ENCODE measurements around the gene ATF4. TPM values are rescaled to one million over a fixed set of nuclear protein-coding genes. Genes with fewer than 3 reads are reported as not detected.
"Not testable (repeated sequence)": the region's sequence is repeated elsewhere in the genome, so short reads cannot be mapped to it uniquely, and the experiment has no call there.

ATF4 gene
- total RNA-seq, 2 donors from 2014 or later, result 262 to 356 TPM

GRCh38 chr22:39519681-39520225, 609 bp upstream of the ATF4 start:
- intact Hi-C loops (cut with DNase I), result no loop called here

DNA sequence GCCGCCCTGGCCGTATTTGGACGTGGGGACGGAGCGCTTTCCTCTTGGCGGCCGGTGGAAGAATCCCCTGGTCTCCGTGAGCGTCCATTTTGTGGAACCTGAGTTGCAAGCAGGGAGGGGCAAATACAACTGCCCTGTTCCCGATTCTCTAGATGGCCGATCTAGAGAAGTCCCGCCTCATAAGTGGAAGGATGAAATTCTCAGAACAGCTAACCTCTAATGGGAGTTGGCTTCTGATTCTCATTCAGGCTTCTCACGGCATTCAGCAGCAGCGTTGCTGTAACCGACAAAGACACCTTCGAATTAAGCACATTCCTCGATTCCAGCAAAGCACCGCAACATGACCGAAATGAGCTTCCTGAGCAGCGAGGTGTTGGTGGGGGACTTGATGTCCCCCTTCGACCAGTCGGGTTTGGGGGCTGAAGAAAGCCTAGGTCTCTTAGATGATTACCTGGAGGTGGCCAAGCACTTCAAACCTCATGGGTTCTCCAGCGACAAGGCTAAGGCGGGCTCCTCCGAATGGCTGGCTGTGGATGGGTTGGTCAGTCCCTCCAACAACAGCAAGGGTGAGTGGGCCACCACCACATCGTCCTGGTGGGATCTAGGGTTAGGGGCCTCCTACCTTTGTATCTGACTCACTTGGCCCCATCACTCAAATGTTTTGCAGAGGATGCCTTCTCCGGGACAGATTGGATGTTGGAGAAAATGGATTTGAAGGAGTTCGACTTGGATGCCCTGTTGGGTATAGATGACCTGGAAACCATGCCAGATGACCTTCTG, 934 bp downstream of the ATF4 start:
- ATAC-seq; DNase-seq; H3K27me3 ChIP-seq; H3K9me3 ChIP-seq; intact Hi-C loops (cut with DNase I): not testable (repeated sequence)
- Histone ChIP-seq H3K27ac (peak overlapping the region; percentile 97 to 98 (median 98)), H3K4me3 (peak overlapping the region; percentile 99), H3K36me3 (replicated peaks in 1 of 2; ENCODE audit: insufficient read depth in 1 of 2, low read depth in 2 of 2) (peaks cover 6 to 13% of the 10 kb centered on the region in 2 donors), H3K4me1 (peaks cover 47% of the 10 kb centered on the region)
- 1 to 4% methylated on average over 6 to 28 of the region's 28 CpGs for WGBS, 2 donors

More at GRCh38 chr22:39519681-39520225, 609 bp upstream of the ATF4 start:
- WGBS, 2 donors, result 0% methylated on average over 1 to 47 of the region's 47 CpGs
- peaks cover 41% of the 10 kb centered on the region for H3K4me1 ChIP-seq
- H3K36me3 ChIP-seq (replicated peaks in 1 of 2; ENCODE audit: insufficient read depth in 1 of 2, low read depth in 2 of 2), result peaks cover 6 to 14% of the 10 kb centered on the region in 2 donors
- H3K4me3 ChIP-seq, result peak overlapping the region; percentile 92 to 99
- ATAC-seq (peak; percentile 90), DNase-seq (peak; percentile 67 to 99 (median 99))
- peak overlapping the region; percentile 97 to 98 (median 98) for H3K27ac ChIP-seq
- TF ChIP-seq POLR2A (IDR thresholded peaks at IDR 0.05), result peak in 1 of 3 donors; percentile 50
- TF ChIP-seq CTCF (IDR thresholded peaks at IDR 0.05), result peak in 5 of 7 experiments; percentile 13 to 42 (median 36)
- no peaks in the 10 kb centered on the region for H3K27me3 ChIP-seq
- H3K9me3 ChIP-seq, result no peaks in the 10 kb centered on the region

DNA sequence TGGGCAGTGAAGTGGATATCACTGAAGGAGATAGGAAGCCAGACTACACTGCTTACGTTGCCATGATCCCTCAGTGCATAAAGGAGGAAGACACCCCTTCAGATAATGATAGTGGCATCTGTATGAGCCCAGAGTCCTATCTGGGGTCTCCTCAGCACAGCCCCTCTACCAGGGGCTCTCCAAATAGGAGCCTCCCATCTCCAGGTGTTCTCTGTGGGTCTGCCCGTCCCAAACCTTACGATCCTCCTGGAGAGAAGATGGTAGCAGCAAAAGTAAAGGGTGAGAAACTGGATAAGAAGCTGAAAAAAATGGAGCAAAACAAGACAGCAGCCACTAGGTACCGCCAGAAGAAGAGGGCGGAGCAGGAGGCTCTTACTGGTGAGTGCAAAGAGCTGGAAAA, 1.7 kb downstream of the ATF4 start:
- intact Hi-C loops (cut with DNase I); ATAC-seq; DNase-seq; H3K27me3 ChIP-seq; H3K9me3 ChIP-seq: not testable (repeated sequence)
- peak overlapping the region in 3 of 4 donors; percentile 97 to 98 (median 98) for H3K27ac ChIP-seq
- H3K36me3 ChIP-seq (replicated peaks in 1 of 2; ENCODE audit: insufficient read depth in 1 of 2, low read depth in 2 of 2), result peaks cover 6 to 13% of the 10 kb centered on the region in 2 donors
- 8 to 9% methylated on average over 5 of the region's 5 CpGs for WGBS, 2 donors
- H3K4me3 ChIP-seq, result peak overlapping the region; percentile 99
- peaks cover 52% of the 10 kb centered on the region for H3K4me1 ChIP-seq

DNA sequence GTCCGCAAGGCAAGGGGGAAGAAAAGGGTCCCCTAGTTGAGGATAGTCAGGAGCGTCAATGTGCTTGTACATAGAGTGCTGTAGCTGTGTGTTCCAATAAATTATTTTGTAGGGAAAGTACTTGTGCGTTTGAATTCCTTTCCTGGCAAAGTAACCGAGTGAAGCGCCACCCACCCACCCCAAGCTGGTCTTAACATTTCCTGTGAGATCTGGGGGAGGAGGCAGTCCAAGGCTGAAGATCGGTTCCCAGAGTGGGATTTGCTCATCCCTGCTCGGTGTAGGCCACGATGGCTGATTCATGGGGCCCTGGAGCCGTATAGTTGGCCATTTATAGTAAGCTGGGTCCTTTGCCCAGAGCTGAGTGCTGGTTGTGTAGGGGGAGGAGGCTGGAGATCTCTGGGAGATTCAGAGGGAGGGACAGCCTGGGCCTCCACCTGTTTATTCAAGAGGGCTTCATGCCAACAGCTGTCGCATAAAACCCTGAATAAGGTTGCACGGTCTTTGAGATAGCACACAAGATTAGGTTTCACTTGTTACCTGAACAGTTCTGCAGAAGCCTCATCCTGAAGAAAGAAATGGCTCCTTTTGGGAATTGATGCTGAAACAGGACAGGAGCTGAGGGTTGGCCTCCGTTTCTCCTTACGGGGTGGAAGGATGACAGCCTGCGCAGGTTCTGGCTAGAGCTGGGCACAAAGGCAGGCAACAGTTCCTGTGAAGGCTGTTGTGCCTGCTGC, 2.4 kb downstream of the ATF4 start:
- no peak for ATAC-seq
- peak overlapping the region; percentile 52 to 98 (median 98) for H3K27ac ChIP-seq
- peaks cover 59% of the 10 kb centered on the region for H3K4me1 ChIP-seq
- WGBS, 2 donors, result 8 to 12% methylated on average over 14 of the region's 14 CpGs
- DNase-seq, result peak; percentile 62 to 72 (median 67)
- H3K9me3 ChIP-seq, result no peaks in the 10 kb centered on the region
- TF ChIP-seq CTCF (IDR thresholded peaks at IDR 0.05) (no peak), POLR2A (IDR thresholded peaks at IDR 0.05) (peak in 2 of 3 donors; percentile 39 to 51)
- no peaks in the 10 kb centered on the region for H3K27me3 ChIP-seq
- H3K4me3 ChIP-seq, result peak overlapping the region in 1 of 2 donors; percentile 99
- peaks cover 6 to 13% of the 10 kb centered on the region in 2 donors for H3K36me3 ChIP-seq (replicated peaks in 1 of 2; ENCODE audit: insufficient read depth in 1 of 2, low read depth in 2 of 2)
- intact Hi-C loops (cut with DNase I), result no loop called here

- WGBS, 2 donors, result 65 to 73% methylated on average over 9 to 13 of the region's 13 CpGs
- ATAC-seq, result no peak
- TF ChIP-seq CTCF (IDR thresholded peaks at IDR 0.05), result no peak
- no peak for TF ChIP-seq POLR2A (IDR thresholded peaks at IDR 0.05)
- no peak for DNase-seq
- H3K4me3 ChIP-seq, result no peak overlapping the region
- H3K9me3 ChIP-seq, result no peaks in the 10 kb centered on the region
- H3K36me3 ChIP-seq (replicated peaks in 1 of 2; ENCODE audit: insufficient read depth in 1 of 2, low read depth in 2 of 2), result peaks cover 6 to 13% of the 10 kb centered on the region in 2 donors
- H3K27ac ChIP-seq, result peak overlapping the region in 2 of 4 donors; percentile 0 to 15
- intact Hi-C loops (cut with DNase I), result no loop called here
- peaks cover 67% of the 10 kb centered on the region for H3K4me1 ChIP-seq
- H3K27me3 ChIP-seq, result no peaks in the 10 kb centered on the region
Measured at GRCh38 chr22:39524089-39524752, 3.9 kb downstream of the ATF4 start.

Measured in body of pancreas (tissue), 4 donors.